Measurements from ENCODE around the gene SUFU.

GRCh38 chr10:102657984-102658724, 154.4 kb downstream of the SUFU start:
- no peak for TF ChIP-seq CTCF (IDR thresholded peaks at IDR 0.05; ENCODE audit: low read depth, low read length)
- TF ChIP-seq EZH2phosphoT487 (IDR thresholded peaks at IDR 0.05; ENCODE audit: low read depth): no peak
